Neuronal stem cell (in vitro differentiated cells): ENCODE measurements around the gene PTPRD.

Experiments used
- DNase-seq: peaks from one replicate; pipeline ENCODE4 v3.0.0-alpha.2; 2013; ENCODE audit warnings: low spot score
- H2AFZ ChIP-seq: one replicate; pipeline ENCODE4 v1.6.1; 2013; ENCODE audit warnings: mild to moderate bottlenecking, low read length, inconsistent platforms
- H2AK5ac ChIP-seq: 2 replicates; pipeline ENCODE4 v1.6.1; 2013; ENCODE audit warnings: low read depth, mild to moderate bottlenecking, inconsistent platforms, low read length, moderate library complexity, mixed read lengths
- H2BK120ac ChIP-seq: 2 replicates; pipeline ENCODE4 v1.6.1; 2013; ENCODE audit warnings: low read depth, mild to moderate bottlenecking, inconsistent platforms, low read length, moderate library complexity, mixed read lengths
- H2BK12ac ChIP-seq: one replicate; pipeline ENCODE4 v1.6.1; 2013; ENCODE audit warnings: low read length, inconsistent platforms
- H2BK15ac ChIP-seq: 2 replicates; pipeline ENCODE4 v1.6.1; 2013; ENCODE audit warnings: mild to moderate bottlenecking, low read length, inconsistent platforms, mixed read lengths
- H2BK5ac ChIP-seq: one replicate; pipeline ENCODE4 v1.6.1; 2013; ENCODE audit warnings: inconsistent platforms, mild to moderate bottlenecking, low read length, moderate library complexity
- H3K14ac ChIP-seq: one replicate; pipeline ENCODE4 v1.6.1; 2013; ENCODE audit warnings: low read length, inconsistent platforms
- H3K18ac ChIP-seq: 2 replicates; pipeline ENCODE4 v1.6.1; 2013; ENCODE audit warnings: low read length, inconsistent platforms
- H3K23ac ChIP-seq: 2 replicates; pipeline ENCODE4 v1.6.1; 2013; ENCODE audit warnings: low read depth, mild to moderate bottlenecking, mixed read lengths, low read length, inconsistent platforms; ENCODE audit not compliant: poor library complexity
- H3K27ac ChIP-seq: replicated peaks from 3 replicates; pipeline ENCODE4 v1.5.1; 2013; ENCODE audit warnings: low read length, inconsistent platforms
- H3K27me3 ChIP-seq, 3 experiments: 2 replicates each; pipeline ENCODE4 v1.6.1; 2013; ENCODE audit warnings: low read length in 3 of 3, mild to moderate bottlenecking in 2 of 3, inconsistent platforms in 1 of 3, low read depth in 1 of 3, mixed read lengths in 1 of 3, moderate library complexity in 1 of 3; ENCODE audit not compliant: control insufficient read depth in 3 of 3, insufficient read depth in 3 of 3
- H3K36me3 ChIP-seq, 2 donors: replicated peaks in 1 of 2; 2 replicates each; pipeline ENCODE4 v1.6.1; 2013; ENCODE audit warnings: low read length in 2 of 2; ENCODE audit not compliant: control insufficient read depth in 2 of 2, insufficient read depth in 2 of 2
- H3K4ac ChIP-seq: 2 replicates; pipeline ENCODE4 v1.6.1; 2013; ENCODE audit warnings: inconsistent platforms, mild to moderate bottlenecking, low read length, moderate library complexity
- H3K4me1 ChIP-seq, 2 donors: 1 replicate in 1 of 2; 2 replicates in 1 of 2; pipeline ENCODE4 v1.6.1; 2013; ENCODE audit warnings: low read length in 2 of 2, low read depth in 1 of 2; ENCODE audit not compliant: control insufficient read depth in 2 of 2, insufficient read depth in 1 of 2
- H3K4me2 ChIP-seq: one replicate; pipeline ENCODE4 v1.6.1; 2013; ENCODE audit warnings: mild to moderate bottlenecking, low read length, inconsistent platforms; ENCODE audit not compliant: insufficient read depth, poor library complexity, severe bottlenecking
- H3K4me3 ChIP-seq, 2 donors: 2 replicates each; pipeline ENCODE4 v1.5.1; 2013; ENCODE audit warnings: low read length in 2 of 2, mild to moderate bottlenecking in 2 of 2, inconsistent platforms in 1 of 2, moderate library complexity in 1 of 2
- H3K79me1 ChIP-seq: one replicate; pipeline ENCODE4 v1.6.1; 2013; ENCODE audit warnings: low read depth, mild to moderate bottlenecking, inconsistent platforms, low read length, moderate library complexity
- H3K9ac ChIP-seq: one replicate; pipeline ENCODE4 v1.6.1; 2013; ENCODE audit warnings: mild to moderate bottlenecking, low read depth, low read length, inconsistent platforms; ENCODE audit not compliant: poor library complexity
- H3K9me3 ChIP-seq, 2 donors: replicated peaks in 1 of 2; 2 replicates each; pipeline versions ENCODE3 to v1.6.1; 2013; ENCODE audit warnings: low read length in 2 of 2, mild to moderate bottlenecking in 2 of 2, inconsistent platforms in 1 of 2, low read depth in 1 of 2, mixed read lengths in 1 of 2, moderate library complexity in 1 of 2; ENCODE audit not compliant: control insufficient read depth in 2 of 2, insufficient read depth in 1 of 2
- H4K8ac ChIP-seq: one replicate; pipeline ENCODE4 v1.6.1; 2013; ENCODE audit warnings: low read depth, mild to moderate bottlenecking, inconsistent platforms, low read length, moderate library complexity
- H4K91ac ChIP-seq: one replicate; pipeline ENCODE4 v1.6.1; 2013; ENCODE audit warnings: low read length, low read depth, mild to moderate bottlenecking, inconsistent platforms; ENCODE audit not compliant: poor library complexity
- WGBS, 2 donors: extraction: QIAGEN DNeasy Blood & Tissue Kit; methylation state at CpG; one replicate each; pipeline ENCODE4 v1.1.7; 2013; ENCODE audit warnings: missing lambda C conversion rate in 2 of 2, mixed read lengths in 1 of 2; ENCODE audit not compliant: insufficient read length in 2 of 2, insufficient replicate concordance in 1 of 2; ENCODE audit errors: extremely low coverage in 2 of 2; 5-methylcytosine and 5-hydroxymethylcytosine counted together

Gene PTPRD

DNA sequence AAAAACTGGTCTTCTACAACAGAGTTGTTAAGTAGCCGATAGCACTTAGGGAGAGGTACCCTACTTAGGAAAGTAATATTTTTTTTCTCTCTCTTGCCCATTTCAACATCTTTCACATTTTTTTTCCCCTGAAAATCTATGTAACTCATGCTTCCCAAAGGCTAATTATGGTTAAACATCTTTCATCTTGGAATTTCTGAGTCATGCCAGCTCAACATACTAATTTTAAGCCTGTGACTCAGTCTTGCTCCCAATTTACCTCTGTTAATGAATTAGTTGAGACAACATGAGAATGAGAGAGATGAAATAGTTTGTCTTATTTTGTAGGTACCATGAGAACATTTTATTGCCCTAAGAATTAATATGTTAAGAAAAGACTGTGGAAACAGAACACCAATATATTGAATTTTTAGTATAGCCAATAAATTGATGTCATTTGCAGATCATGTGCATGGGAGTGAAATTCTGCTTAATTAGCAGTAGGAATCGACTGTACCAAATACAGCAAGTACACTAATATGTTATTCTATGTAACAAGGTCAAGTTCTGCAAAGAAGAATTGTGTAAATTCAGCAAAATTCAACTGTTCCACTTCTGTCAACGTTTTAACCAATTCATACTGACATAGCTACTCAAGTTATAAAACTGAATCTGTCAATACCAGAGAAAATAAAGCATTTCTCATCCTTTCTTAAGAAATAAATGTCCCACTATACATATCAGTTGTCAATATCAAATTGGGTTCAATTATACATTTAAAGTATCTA lies 550.0 kb downstream of the PTPRD start:
- no peak overlapping the region for H2AK5ac ChIP-seq
- no peaks in the 10 kb centered on the region for H3K9me3 ChIP-seq
- H3K18ac ChIP-seq = no peak overlapping the region
- no peaks in the 10 kb centered on the region for H3K27me3 ChIP-seq
- H3K14ac ChIP-seq = no peak overlapping the region
- no peak overlapping the region for H3K4me2 ChIP-seq
- H3K36me3 ChIP-seq = no peaks in the 10 kb centered on the region
- H3K9ac ChIP-seq = no peak overlapping the region
- H3K4me1 ChIP-seq = no peaks in the 10 kb centered on the region
- WGBS, 2 donors = no CpG with 5 or more reads among the region's 3 CpGs
- H2AFZ ChIP-seq = no peak overlapping the region
- H4K91ac ChIP-seq = no peak overlapping the region
- H2BK5ac ChIP-seq = no peak overlapping the region
- H2BK12ac ChIP-seq = no peak overlapping the region
- H2BK120ac ChIP-seq = no peak overlapping the region
- no peaks in the 10 kb centered on the region for H3K79me1 ChIP-seq
- no peak overlapping the region for H2BK15ac ChIP-seq
- no peak overlapping the region for H3K23ac ChIP-seq
- no peak overlapping the region for H3K27ac ChIP-seq
- H3K4me3 ChIP-seq = no peak overlapping the region
- no peak overlapping the region for H4K8ac ChIP-seq
- H3K4ac ChIP-seq = no peak overlapping the region
- DNase-seq = no peak

- H3K9ac ChIP-seq = no peak overlapping the region
- H2AFZ ChIP-seq = no peak overlapping the region
- no peak overlapping the region for H2BK5ac ChIP-seq
- H3K4me3 ChIP-seq = no peak overlapping the region
- no peak overlapping the region for H3K4me2 ChIP-seq
- no peak overlapping the region for H4K91ac ChIP-seq
- no peak overlapping the region for H3K4ac ChIP-seq
- H2AK5ac ChIP-seq = no peak overlapping the region
- no peak overlapping the region for H3K18ac ChIP-seq
- no peaks in the 10 kb centered on the region for H3K9me3 ChIP-seq
- WGBS, 2 donors = no CpG with 5 or more reads among the region's 3 CpGs
- H4K8ac ChIP-seq = no peak overlapping the region
- no peaks in the 10 kb centered on the region for H3K27me3 ChIP-seq
- H2BK12ac ChIP-seq = no peak overlapping the region
- H3K23ac ChIP-seq = no peak overlapping the region
- H3K4me1 ChIP-seq = peaks cover 0 to 2% of the 10 kb centered on the region in 2 donors
- no peak overlapping the region for H3K27ac ChIP-seq
- no peak overlapping the region for H3K14ac ChIP-seq
- no peak for DNase-seq
- H2BK15ac ChIP-seq = no peak overlapping the region
- H3K36me3 ChIP-seq = no peaks in the 10 kb centered on the region
- no peaks in the 10 kb centered on the region for H3K79me1 ChIP-seq
- no peak overlapping the region for H2BK120ac ChIP-seq
Observed at GRCh38 chr9:10059044-10059443, 553.8 kb downstream of the PTPRD start.

- no peak overlapping the region for H3K4me2 ChIP-seq
- no CpG with 5 or more reads among the region's 6 CpGs for WGBS, 2 donors
Observed at GRCh38 chr9:10055886-10056395, 556.9 kb downstream of the PTPRD start.

DNA sequence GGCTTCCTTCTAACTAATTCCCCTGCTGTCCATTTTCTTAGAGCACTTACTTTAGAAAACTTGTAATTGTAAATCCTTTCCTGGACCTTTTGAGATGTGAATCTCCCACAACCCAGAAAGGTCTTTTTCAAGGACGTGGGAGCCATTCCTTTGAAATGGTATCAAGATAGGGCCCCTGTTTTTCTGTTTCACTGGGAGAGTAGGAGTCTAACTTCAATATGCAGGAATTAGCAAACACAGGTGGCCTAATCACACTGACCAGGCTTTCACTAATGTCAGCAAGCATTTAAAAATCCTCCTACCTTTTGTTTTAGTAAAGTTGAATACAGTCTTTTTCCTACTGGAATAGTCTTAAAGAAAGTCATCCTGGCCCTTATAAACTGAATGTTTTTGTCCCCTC lies 558.3 kb downstream of the PTPRD start:
- Histone ChIP-seq H2BK5ac (no peak overlapping the region), H3K23ac (no peak overlapping the region), H2AK5ac (no peak overlapping the region), H3K18ac (no peak overlapping the region), H2BK15ac (no peak overlapping the region), H2BK120ac (no peak overlapping the region), H4K91ac (no peak overlapping the region), H3K4me2 (no peak overlapping the region), H2AFZ (no peak overlapping the region), H3K27ac (no peak overlapping the region), H3K27me3 (no peaks in the 10 kb centered on the region), H3K14ac (no peak overlapping the region), H3K79me1 (no peaks in the 10 kb centered on the region), H3K4me3 (no peak overlapping the region), H3K9ac (no peak overlapping the region), H3K4me1 (peaks cover 0 to 2% of the 10 kb centered on the region in 2 donors), H3K36me3 (no peaks in the 10 kb centered on the region), H2BK12ac (no peak overlapping the region), H4K8ac (no peak overlapping the region), H3K9me3 (no peaks in the 10 kb centered on the region), H3K4ac (no peak overlapping the region)
- no CpG with 5 or more reads among the region's 1 CpG for WGBS, 2 donors
- DNase-seq = no peak

More at GRCh38 chr9:10055886-10056395, 556.9 kb downstream of the PTPRD start:
- Histone ChIP-seq H2AFZ (no peak overlapping the region), H3K23ac (no peak overlapping the region), H2BK120ac (no peak overlapping the region), H3K4ac (no peak overlapping the region), H3K9ac (no peak overlapping the region), H4K91ac (no peak overlapping the region), H3K27ac (no peak overlapping the region), H3K9me3 (no peaks in the 10 kb centered on the region), H3K4me3 (no peak overlapping the region), H4K8ac (no peak overlapping the region), H2AK5ac (no peak overlapping the region), H2BK12ac (no peak overlapping the region), H2BK15ac (no peak overlapping the region), H3K36me3 (no peaks in the 10 kb centered on the region), H3K27me3 (no peaks in the 10 kb centered on the region), H2BK5ac (no peak overlapping the region), H3K18ac (no peak overlapping the region), H3K4me1 (peaks cover 0 to 2% of the 10 kb centered on the region in 2 donors), H3K79me1 (no peaks in the 10 kb centered on the region), H3K14ac (no peak overlapping the region)
- DNase-seq = no peak
